Transverse colon (tissue), 4 donors: ENCODE data around the gene WNK2. TPM values are rescaled to one million over a fixed set of nuclear protein-coding genes. Genes with fewer than 3 reads are reported as not detected.

ENCODE experiments used
- DNase-seq: peaks from one replicate; pipeline ENCODE4 v3.0.0-alpha.2; 2019
- H3K27ac ChIP-seq, 4 donors: fragments of 200-600 bp; sonication (generic); 2 replicates each; pipeline ENCODE4 v1.5.1; 2016 to 2018; ENCODE audit warnings: inconsistent platforms in 4 of 4
- H3K27me3 ChIP-seq: fragments of 200-600 bp; sonication (generic); 2 replicates; pipeline ENCODE4 v1.5.1; 2017; ENCODE audit warnings: inconsistent platforms
- H3K36me3 ChIP-seq, 4 donors: fragments of 200-600 bp; sonication (generic); 2 replicates each; pipeline ENCODE4 v1.5.1; 2017 to 2019; ENCODE audit warnings: inconsistent platforms in 4 of 4
- H3K4me1 ChIP-seq, 4 donors: fragments of 200-600 bp; sonication (generic); 2 replicates each; pipeline ENCODE4 v1.5.1; 2017 to 2020; ENCODE audit warnings: inconsistent platforms in 4 of 4
- H3K4me3 ChIP-seq, 4 donors: fragments of 200-600 bp; sonication (generic); 1 replicate in 1 of 4; 2 replicates in 3 of 4; pipeline versions ENCODE4 v1.5.1 to v1.6.1; 2017 to 2019; ENCODE audit warnings: inconsistent platforms in 4 of 4
- H3K9me3 ChIP-seq, 2 donors: fragments of 200-600 bp; sonication (generic); 2 replicates each; pipeline ENCODE4 v1.5.1; 2017 to 2019; ENCODE audit warnings: inconsistent platforms in 2 of 2
- CTCF ChIP-seq, 5 experiments: fragments of 200-600 bp in 3 of 5; fragments of 450-650 bp in 2 of 5; sonication (generic) in 3 of 5; IDR thresholded peaks; 1 replicate in 2 of 5; 2 replicates in 3 of 5; pipeline ENCODE4 v1.5.1; 2016 to 2017; ENCODE audit warnings: antibody characterized with exemption in 5 of 5, inconsistent platforms in 3 of 5, mild to moderate bottlenecking in 2 of 5, moderate library complexity in 1 of 5
- EP300 ChIP-seq: sonication (generic); formaldehyde crosslinking; IDR thresholded peaks from one replicate; pipeline ENCODE4 v1.6.1; 2017; ENCODE audit warnings: antibody characterized with exemption, low read depth
- POLR2A ChIP-seq: fragments of 450-650 bp; IDR thresholded peaks from one replicate; pipeline ENCODE4 v1.6.1; 2016; ENCODE audit warnings: antibody characterized with exemption, mild to moderate bottlenecking, moderate library complexity
- POLR2AphosphoS5 ChIP-seq, 3 donors: sonication (generic); formaldehyde crosslinking; IDR thresholded peaks; one replicate each; pipeline ENCODE4 v1.6.1; 2016; ENCODE audit warnings: antibody characterized with exemption in 3 of 3
- WGBS, 2 donors: methylation state at CpG; one replicate each; pipeline ENCODE4 v1.1.5; 2018; ENCODE audit warnings: low coverage in 1 of 2; 5-methylcytosine and 5-hydroxymethylcytosine counted together
- in situ Hi-C, 4 donors: fragments of 200-750 bp; cut with MboI; loops; one replicate each; pipeline versions ENCODE4 v1.15.0 to v1.15.1; 2017; ENCODE audit warnings: low sequenced_read_pairs in 3 of 4, low pct_ligation_motif_present in 1 of 4, low pct_unique_long_range_greater_than_20kb in 1 of 4
- intact Hi-C: fragments of 100-400 bp; cut with DNase I; formaldehyde crosslinking; loops from one replicate; pipeline ENCODE4 v1.15.1; 2023; ENCODE audit warnings: low total_unique reads
- total RNA-seq, 4 donors: library from RNA; depleted of rRNA; stranded (reverse); fragments of >200 nt; gene quantifications; one replicate each; pipeline ENCODE4 v1.1.0, GENCODE V29; 2016

WNK2 gene
- total RNA-seq, 4 donors from 2014 or later = 133 to 618 (median 157) TPM

GRCh38 chr9:93223260-93224180 lies 39.6 kb downstream of the WNK2 start:
- Histone ChIP-seq H3K4me3 (no peak overlapping the region), H3K4me1 (peaks cover 21 to 74% (median 60%) of the 10 kb centered on the region in 4 donors), H3K9me3 (no peaks in the 10 kb centered on the region), H3K27me3 (no peaks in the 10 kb centered on the region), H3K27ac (peak overlapping the region; percentile 60 to 86 (median 78)), H3K36me3 (no peaks in the 10 kb centered on the region)
- DNase-seq = peak; percentile 66
- peak in 2 of 3 donors; percentile 36 to 49 for TF ChIP-seq POLR2AphosphoS5 (IDR thresholded peaks at IDR 0.05)
- TF ChIP-seq EP300 = no peak
- TF ChIP-seq POLR2A = peak; percentile 40
- TF ChIP-seq CTCF (IDR thresholded peaks at IDR 0.05) = peak in 1 of 5 experiments; percentile 44
- 20 to 34% methylated on average over 5 to 13 of the region's 16 CpGs for WGBS, 2 donors
- intact Hi-C loops (no loop called here), in situ Hi-C loops (no loop called here)

GRCh38 chr9:93224591-93224990 lies 40.7 kb downstream of the WNK2 start:
- Histone ChIP-seq H3K27me3 (no peaks in the 10 kb centered on the region), H3K9me3 (no peaks in the 10 kb centered on the region), H3K4me1 (peaks cover 24 to 74% (median 61%) of the 10 kb centered on the region in 4 donors), H3K27ac (peak overlapping the region; percentile 60 to 86 (median 78)), H3K4me3 (no peak overlapping the region), H3K36me3 (no peaks in the 10 kb centered on the region)
- in situ Hi-C loops = no loop called here
- no peak for TF ChIP-seq CTCF (IDR thresholded peaks at IDR 0.05)
- no peak for TF ChIP-seq EP300
- TF ChIP-seq POLR2A = no peak
- no peak for TF ChIP-seq POLR2AphosphoS5 (IDR thresholded peaks at IDR 0.05)
- intact Hi-C loops = no loop called here
- 41% methylated on average over 2 of the region's 2 CpGs; no CpG with 5 or more reads in 1 of the 2 donors for WGBS, 2 donors
- no peak for DNase-seq

- intact Hi-C loops = no loop called here
- 43 to 56% methylated on average over 4 to 7 of the region's 7 CpGs for WGBS, 2 donors
- no peak for TF ChIP-seq POLR2AphosphoS5 (IDR thresholded peaks at IDR 0.05)
- TF ChIP-seq POLR2A = no peak
- no peak for TF ChIP-seq EP300
- TF ChIP-seq CTCF (IDR thresholded peaks at IDR 0.05) = no peak
- H3K9me3 ChIP-seq = no peaks in the 10 kb centered on the region
- DNase-seq = no peak
- in situ Hi-C loops = no loop called here
- H3K27me3 ChIP-seq = no peaks in the 10 kb centered on the region
- H3K4me3 ChIP-seq = no peak overlapping the region
- H3K36me3 ChIP-seq = no peaks in the 10 kb centered on the region
- peak overlapping the region; percentile 60 to 86 (median 78) for H3K27ac ChIP-seq
- peaks cover 27 to 78% (median 67%) of the 10 kb centered on the region in 4 donors for H3K4me1 ChIP-seq
Observed at GRCh38 chr9:93225417-93225816, 41.5 kb downstream of the WNK2 start.

GRCh38 chr9:93225892-93226291 lies 42.0 kb downstream of the WNK2 start:
- no peaks in the 10 kb centered on the region for H3K27me3 ChIP-seq
- H3K4me1 ChIP-seq = peaks cover 31 to 83% (median 72%) of the 10 kb centered on the region in 4 donors
- peak overlapping the region; percentile 60 to 86 (median 78) for H3K27ac ChIP-seq
- WGBS, 2 donors = 46 to 66% methylated on average over 8 to 9 of the region's 9 CpGs
- no peaks in the 10 kb centered on the region for H3K36me3 ChIP-seq
- no peaks in the 10 kb centered on the region for H3K9me3 ChIP-seq
- no peak overlapping the region for H3K4me3 ChIP-seq
- TF ChIP-seq POLR2A = no peak
- in situ Hi-C loops (no loop called here), intact Hi-C loops (no loop called here)
- DNase-seq = no peak
